GM21367 (cell line): Measurements from ENCODE around the gene ASTL.

Source experiments
- ATAC-seq: cut with Tn5 transposase; IDR thresholded peaks from one replicate; pipeline ENCODE4 v1.9.1; 2021; ENCODE audit not compliant: unreplicated experiment

Gene ASTL

DNA sequence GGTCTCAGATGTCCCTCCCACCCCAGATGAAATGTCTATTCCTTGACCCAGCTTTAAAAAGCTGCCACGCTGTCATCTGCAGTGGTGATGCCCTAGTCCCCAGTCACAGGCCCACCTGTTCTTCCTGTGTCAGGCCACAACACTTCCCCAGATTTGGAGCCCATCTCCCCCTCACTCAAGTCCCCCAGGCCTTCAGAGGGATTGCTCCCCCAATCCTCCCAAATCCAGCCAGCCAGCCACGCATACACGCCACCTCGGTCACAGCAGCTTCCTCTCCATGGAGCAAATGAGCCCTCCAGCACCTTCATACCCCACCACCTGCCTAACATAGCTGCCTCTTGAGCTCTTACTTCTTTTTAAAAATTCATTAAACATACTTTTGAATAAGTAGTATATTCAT lies 7.8 kb downstream of the ASTL start:
- ATAC-seq: no peak

DNA sequence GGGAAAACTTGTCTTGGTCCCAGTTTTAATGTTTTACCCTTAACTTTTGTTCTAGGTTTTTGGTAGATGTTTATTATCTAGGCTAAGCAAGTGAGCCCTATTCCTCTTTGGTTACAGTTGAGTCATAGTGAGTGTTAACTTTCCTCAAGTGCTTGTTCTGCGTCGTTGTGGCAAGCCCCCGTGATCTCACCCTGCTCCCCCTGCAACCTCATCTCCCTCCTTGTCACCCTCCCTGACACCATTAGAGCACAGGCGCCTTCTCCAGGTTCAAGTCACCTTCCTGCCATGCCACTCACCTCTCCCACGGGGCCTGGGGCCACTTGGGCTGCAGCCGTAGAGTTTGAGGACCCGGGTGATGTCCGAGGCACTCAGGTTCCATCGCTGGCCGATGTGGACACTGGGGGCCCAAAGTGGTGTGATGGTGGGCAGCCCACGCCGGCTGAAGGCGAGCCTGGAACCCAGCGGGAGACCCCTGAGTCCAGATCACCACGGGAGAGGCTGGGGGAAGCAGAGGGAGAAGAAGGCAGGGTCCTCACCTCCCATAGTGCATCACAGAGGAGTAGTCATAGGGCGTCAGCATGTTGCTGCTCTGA lies 8.7 kb downstream of the ASTL start:
- ATAC-seq: no peak

DNA sequence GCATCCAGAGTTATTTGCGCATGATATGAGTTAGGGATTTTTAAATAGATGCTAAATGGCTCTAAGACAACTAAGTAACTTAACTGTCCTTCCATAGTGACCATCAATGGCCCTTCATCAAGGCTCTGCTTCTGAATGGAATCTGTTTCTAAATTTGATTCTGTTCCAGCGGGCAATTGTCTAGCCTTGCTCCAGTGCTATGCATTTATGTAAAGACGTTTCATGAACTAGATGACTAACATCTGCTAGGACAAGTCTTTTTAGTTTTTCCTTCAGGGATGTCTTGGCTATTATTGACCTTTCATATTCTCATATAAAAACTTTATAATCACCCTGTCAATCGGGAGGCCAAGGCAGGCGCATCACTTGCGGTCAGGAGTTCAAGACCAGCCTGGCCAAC lies 9.8 kb downstream of the ASTL start:
- ATAC-seq: no peak

DNA sequence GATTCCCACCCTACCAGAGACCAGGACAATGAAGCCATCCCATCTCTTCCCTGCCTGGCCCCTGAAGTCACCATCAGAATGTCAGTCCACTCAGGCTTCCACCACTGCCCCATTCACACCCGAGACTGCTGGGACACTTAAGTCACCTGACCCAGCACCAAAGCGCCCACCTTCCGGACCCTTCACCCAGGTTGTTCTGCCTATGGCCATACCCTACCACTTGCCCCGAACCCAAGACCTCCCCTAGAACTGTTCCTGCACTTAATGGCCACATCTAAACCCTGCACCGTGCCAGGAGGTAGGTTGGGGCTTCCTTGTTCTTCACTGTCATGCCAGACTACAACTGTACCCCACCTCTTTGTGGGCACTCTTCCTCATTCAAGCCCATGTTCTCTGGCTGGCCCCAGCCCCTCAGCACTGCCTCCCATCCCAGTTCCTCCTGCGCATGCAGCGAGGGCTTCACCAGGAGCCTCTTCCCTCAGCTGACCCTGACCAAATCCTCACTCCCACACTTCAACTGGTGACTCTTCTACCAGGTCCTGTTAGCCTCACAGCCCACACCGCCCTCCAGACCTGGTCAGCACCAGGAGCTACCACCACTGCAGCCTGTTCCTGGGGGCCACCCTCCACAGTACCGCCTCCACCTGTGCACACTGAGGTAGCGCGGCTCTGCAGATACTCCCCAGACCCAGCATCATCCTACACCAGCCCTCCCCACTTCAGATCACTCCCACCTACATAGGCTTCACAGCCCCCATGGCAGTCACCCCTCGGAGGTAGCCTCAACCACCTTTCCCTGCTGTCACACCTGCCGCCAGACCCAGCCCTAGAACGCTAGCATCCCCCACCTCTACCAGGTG lies 13.7 kb downstream of the ASTL start:
- ATAC-seq: no peak

DNA sequence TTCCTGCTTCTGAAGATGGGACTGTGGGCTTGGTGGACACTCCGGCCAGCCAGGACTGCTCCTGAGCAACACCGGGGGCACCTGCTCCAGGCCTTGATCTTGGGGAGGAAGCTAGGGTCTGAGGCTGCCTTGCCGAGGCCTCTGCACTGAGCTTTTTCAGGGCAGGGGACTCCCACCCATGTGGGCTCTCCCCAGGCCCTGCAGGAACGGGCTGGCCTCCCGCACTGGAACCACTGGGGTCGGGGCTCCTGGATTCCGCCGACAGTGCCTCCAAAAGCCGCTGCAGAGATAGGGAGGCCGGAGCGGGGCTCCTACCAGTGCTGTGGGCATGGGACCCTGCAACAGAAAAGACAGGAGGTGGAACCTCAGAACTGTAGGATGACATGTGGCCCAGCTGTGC lies 14.4 kb downstream of the ASTL start:
- ATAC-seq: no peak

DNA sequence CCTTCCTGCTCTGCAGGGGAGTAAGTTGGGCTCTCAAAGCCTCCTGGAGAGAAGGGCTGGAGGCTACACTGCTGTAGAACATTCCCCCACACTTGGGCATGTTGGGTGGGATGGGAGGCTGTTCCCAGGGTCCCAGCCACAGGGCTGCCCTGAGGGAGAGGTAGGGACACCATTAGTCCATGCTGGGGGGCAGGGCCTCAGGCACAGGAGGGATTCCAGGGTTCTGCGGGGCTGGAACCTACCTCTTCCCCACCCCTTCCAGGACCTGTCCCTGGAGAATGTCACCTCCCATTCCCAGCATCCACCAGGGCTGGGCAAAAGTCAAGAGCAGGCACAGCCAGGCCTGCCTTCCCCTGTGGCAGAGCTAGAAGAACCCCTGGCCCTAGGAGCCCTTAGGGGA lies 15.0 kb downstream of the ASTL start:
- no peak for ATAC-seq

DNA sequence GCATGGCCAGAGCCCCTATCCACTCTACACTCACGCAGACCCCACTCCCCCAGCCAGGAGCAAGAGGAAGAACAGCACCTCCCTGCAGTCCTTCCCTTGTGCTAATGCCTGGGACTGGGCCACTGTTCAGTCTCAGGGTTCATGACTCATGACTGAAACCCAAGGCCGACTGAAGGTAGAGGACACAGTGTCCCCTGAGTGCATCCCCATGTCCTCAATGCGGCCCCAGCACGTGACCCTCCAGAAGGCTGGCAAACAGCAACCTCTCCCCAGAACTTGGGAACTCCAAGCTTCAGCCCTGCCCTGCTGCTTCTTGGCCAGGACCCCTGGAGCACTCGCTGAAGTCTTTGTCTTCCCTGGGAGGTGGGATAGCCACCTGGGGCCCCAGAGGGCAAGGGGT lies 15.9 kb downstream of the ASTL start:
- no peak for ATAC-seq

DNA sequence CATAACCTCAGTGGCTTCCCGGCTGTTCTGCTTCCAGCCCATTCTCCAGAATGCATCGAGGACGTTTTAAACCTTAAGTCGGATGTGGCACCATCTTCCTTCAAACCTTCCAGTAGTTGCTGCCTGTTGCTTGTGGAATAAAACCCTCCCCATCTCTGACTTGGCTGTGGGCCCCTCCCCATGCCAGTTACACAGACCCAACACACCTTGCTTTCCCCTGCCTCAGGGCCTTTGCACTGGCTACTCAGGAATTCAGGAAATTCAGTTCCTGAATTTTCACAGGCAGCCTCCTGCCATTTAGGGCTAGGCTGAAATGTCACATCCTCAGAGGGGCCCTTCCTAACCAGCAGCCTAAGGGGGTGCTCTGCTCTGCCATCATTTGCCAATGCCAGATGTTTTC lies 16.9 kb downstream of the ASTL start:
- no peak for ATAC-seq

DNA sequence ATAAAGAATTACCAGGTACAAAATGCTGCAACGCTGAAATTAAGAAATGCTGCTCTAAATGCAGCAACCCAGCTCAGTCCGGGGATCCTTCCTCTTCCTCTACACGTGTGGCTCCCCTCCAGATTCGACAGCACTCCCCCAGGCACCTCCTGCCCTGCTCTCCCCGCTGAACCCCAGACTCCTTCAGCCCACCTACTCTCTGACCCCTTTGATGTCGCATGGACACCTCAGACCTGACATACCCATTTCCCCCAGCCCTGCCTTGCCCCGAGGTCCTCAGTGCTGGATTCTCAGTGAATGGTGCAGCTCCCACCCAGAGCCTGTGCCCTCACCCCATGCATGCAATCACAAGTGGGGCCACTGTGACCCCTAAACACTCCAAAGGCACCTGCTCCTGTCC lies 17.3 kb downstream of the ASTL start:
- no peak for ATAC-seq

DNA sequence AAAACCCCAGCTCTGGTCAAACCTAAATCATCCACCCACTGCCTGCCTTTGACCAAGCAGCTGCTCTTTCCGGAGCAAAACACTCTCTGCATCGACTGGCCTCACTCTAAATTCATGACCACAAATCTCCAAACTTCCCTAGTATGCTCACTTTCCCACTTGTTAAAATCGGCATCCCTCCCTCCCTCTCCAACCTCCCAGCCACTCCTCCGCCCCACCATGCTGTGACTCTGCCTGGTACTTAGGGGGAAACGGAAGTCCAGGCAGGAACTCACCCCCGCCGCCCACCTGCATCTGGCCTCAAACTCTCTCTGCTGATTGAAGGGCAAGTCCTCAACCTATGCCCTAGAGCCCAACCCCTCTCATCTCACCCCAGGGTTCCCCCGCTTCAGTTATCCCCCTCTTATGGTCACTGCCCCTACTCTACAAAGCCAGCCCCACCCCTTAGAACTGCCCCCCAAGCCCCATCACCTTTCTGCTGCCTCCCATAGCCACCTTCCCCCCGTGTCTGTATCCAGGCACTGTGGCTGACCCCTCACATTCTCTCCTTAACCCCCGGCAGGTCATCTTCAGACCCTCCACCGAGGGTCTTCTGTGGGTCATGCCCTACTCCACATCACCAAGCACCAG lies 18.1 kb downstream of the ASTL start:
- no peak for ATAC-seq

DNA sequence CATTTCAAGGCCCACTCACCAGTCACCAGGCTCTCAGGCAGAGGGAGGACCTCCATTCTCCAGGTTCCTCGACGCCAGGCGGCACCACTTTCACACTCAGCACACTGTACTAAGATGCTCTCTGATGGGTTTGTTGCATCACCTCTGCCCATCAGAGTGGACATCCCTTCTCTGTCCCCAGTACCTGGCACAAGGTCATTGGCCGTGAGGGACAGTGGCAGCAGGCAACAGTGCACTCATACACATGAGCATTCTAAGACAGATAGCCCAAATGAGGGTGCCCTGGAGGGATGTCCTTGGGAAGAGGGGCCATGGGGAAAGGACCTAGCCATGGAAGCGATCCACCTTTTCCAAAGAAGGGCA lies 18.9 kb downstream of the ASTL start:
- no peak for ATAC-seq

DNA sequence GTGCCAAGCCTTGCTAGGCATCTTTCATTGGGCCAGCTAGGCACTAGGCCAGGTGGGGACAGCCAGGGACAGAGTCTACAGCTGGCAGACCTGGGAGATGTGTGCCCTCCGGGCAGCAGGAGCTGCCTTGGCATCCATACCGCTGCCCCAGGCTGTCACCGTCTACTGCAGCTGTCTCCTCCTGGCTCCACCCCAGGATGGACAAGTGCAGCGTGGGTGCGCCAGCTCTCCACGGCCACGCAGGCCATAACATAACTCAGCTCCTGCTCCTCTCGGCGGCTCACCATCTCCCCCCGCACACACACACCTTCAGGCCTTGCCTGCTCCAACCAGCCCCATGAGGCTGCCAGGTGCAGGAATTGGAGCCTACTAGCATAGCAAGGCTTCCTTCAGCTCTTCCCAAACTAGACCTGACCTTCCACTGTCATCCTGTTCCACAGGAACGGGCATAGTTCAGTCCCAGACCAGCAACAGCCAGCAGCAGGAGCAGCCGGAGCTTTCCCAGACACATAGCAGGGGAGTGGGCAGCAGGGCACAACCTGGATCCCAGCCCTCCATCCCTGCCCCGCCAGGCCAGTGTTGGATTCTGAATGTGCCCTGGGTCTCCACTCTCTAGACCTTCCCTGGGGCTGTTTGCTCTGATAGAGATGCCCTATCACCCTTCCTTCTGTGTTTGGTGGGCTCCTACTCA lies 19.5 kb downstream of the ASTL start:
- no peak for ATAC-seq

DNA sequence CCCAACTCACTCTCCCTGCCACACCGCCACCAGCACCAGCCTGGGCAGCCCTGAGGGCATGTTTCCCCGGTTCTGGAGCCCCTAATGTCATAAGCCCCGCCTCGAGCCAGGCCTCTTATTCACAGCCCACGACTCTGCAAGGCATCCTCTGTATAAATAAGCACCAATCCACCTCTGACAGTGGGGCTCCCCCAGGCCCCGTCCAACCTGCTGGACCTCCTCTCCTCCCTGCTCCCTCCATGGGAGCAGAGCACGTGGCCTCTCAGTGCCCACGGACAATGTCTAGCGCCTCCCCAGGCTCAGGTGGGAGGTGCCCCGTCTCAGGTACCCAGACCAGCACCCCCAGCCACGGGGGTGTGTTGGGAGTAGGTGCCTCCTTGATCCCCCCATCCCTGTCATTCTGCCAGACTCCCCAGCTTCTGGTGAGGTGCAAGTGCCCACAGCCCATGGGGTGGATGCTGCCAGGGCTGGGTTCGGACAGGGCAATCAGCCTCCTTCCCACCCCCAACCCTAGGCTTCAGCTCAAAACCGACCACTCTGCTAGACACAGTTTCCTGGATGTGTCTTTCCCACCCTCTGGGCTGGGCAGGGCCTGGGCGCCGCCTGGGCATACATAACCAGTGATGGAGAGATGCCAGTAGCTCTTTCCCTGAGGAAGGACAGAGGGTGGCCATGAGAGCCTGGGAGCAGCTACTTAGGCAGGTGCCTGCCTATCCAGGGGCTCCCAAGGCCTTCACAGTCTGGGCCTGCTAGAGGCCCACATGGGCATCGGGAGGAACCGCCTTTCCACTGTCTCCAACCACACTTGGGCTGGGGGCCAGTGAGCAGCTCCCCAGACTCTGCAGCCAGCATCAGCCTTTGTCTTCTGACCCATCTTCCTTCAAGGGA lies 20.4 kb downstream of the ASTL start:
- ATAC-seq: no peak

DNA sequence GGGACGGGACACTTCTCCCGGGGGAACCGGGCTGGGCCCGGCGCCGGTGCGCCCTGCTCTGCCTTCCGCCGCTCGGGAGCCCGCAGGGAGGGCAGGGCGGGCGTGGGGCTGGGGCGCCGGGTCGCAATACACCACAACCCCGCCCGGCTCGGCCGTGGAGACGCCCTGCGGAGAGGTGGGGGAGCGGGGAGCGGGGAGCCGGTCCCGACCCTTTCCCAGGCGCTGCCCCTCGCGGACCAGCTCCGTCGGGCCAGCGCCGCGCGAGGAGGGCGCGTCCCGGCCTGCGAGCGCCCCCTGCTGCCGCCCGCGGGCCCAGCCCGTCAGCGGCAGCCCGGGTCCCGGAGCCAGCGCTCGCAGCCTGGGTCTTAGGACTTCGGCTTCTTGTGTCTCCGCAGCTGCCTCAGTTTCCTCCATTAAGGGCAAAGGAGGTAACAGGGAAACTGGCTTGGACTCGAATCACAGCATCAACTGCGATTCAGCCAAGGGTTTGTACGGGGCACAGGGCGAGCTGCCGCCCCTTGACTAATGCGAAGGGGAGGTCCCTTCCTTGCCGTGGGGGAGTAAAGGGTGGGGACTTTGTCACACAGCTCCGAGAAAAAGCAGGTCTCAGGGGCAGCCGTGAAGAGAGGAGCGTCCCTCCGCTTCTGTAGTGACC lies 21.3 kb downstream of the ASTL start:
- no peak for ATAC-seq

DNA sequence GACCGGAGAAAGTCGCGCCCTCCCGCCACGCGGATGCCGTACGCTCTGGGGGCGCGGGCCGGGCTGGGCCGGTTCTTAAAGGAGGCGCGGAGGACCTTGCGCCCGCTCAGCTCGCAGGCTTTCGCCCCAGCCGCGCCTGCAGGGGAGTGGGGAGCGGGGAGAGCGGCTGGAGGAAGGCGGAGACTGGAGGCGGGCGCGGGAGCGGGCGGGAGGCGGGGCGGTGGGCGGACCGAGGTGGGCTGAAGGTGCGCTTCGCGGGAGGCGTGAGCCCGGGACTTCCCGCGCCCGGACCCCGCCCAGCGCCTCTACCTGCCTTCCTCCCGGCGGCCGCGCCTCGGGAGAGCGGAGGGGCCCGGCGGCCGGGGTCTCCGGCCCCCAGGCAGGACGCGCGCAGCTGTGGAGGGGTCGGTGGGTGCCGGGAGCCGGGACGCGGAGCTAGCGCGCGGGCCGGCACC lies 21.9 kb downstream of the ASTL start, which contains the start of gene ADRA2B:
Gene ADRA2B (minus strand): TSS at position 148 of the 455 bp plus-strand sequence. CDS start 422 bp downstream, outside the sequence.
- no peak for ATAC-seq

DNA sequence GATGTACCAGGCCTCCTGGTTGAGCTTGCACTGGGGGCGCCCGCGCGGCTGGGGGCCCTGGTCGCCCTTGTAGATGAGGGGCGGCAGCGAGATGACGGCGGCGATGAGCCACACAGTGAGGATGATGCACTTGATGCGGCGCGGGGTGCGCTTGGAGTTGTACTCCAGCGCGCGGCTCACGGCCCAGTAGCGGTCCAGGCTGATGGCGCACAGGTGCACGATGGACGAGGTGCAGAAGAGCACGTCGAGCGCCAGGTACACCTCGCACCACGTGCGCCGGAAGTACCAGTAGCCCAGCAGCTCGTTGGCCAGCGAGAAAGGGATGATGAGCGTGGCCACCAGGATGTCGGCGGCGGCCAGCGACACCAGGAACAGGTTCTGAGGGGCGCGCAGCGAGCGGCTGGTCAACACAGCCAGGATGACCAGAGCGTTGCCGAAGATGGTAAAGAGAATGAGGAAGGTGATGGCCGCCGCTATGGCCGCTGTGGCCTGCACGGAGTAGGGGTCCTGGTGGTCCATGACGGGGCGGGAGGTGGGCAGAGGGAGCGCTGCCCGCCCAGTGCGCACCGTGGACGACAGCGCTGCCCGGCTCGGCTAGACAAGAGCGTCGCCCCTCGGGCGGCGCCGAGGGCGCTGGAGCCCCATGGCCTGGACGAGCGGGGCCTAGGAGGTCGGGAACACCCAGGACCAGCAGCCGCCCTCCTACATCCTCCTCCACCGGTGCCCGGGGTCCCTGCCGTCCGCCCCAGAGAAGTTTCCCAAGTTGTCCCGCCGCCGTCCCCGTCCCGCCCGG lies 22.5 kb downstream of the ASTL start:
- ATAC-seq: no peak

DNA sequence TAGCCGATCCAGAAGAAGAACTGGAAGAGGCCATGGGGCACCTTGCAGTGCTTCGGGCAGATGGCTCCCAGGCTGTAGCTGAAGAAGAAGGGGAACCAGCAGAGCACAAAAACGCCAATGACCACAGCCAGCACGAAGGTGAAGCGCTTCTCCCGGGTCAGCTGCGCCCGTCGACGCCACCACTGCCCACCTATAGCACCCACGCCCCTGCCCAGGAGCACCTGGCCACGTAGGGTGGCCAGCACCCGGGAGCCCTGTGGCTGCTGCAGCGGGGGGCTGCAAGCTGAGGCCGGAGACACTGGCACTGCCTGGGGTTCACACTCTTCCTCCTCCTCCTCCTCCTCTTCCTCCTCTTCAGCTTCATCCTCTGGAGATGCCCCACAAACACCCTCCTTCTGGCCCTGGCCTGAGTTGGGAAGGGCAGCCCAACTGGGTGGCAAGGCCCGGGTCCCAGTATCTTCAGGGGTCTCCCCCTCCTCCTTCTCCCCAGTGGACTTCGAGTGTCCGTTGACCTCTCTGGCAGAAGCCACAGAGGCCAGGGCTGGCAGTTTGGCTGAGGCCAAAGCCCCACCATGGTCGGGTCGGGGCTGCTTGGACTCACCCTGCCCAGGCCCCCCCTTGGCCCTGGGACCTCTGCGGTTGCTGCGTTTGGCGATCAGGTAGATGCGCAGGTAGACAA lies 23.3 kb downstream of the ASTL start:
- ATAC-seq: no peak

DNA sequence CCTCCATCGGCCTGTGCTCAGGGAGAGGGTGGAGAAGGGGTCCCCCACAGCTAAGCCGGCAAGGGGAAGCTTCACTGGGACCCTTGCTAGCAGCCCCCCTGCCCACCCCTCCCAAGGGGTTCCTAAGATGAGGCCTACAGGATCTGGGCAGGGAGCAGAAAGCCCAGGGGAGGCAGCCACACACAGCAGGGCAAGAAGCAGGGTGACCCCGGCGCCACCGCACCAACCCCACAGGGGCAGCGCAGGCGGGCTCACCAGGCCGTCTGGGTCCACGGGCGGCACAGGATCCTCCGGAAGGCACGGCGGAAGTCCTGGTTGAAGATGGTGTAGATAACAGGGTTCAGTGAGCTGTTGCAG lies 23.8 kb downstream of the ASTL start:
- ATAC-seq: no peak

DNA sequence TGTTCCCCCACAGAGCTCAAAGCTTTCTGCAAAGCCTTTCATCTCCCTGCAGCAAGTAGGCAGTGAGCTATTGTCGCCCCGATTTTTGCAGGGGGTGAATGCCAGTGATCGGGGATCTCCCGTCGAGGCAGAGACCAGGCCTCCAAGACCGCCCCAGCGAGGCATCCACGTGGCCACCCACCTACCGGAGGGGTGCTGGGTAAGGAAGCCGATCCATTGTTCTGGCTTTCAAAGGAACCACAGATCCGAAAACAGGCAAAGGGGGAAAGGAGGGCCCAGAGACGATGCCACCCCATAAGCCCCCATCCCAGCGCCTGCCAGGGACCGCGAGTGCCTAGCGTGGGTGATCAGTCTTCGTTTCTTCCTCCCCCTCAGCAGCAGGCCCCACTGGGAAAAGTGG lies 24.4 kb downstream of the ASTL start:
- ATAC-seq: no peak
